Measurements from ENCODE around the gene RUBCN. TPM values are rescaled to one million over a fixed set of nuclear protein-coding genes. Genes with fewer than 3 reads are reported as not detected.

Gene RUBCN
- total and polyA plus RNA-seq, 9 donors = 9.5 to 36.2 (median 27.4) TPM

- intact Hi-C loops (cut with DNase I) = no loop called here
Observed at GRCh38 chr3:197750858-197751737, 14.4 kb upstream of the RUBCN start.

GRCh38 chr3:197750396-197750831 lies 13.7 kb upstream of the RUBCN start:
- intact Hi-C loops (cut with DNase I) = no loop called here

More at GRCh38 chr3:197750858-197751737, 14.4 kb upstream of the RUBCN start:
- DNase-seq = peak; percentile 55 to 76 (median 70)
- Histone ChIP-seq H3K36me3 (no peaks in the 10 kb centered on the region), H3K4me3 (peak overlapping the region; percentile 85), H3K27me3 (no peaks in the 10 kb centered on the region), H3K9me3 (no peaks in the 10 kb centered on the region), H3K27ac (peak overlapping the region; percentile 87 to 93), H3K4me1 (ENCODE audit: insufficient read depth) (peaks cover 4% of the 10 kb centered on the region)
- WGBS, 3 donors = 1 to 9% (median 3%) methylated on average over 36 of the region's 36 CpGs
- TF ChIP-seq EP300 (IDR thresholded peaks at IDR 0.05) (no peak), POLR2A (IDR thresholded peaks at IDR 0.05) (peak; percentile 32)

GRCh38 chr3:197749601-197750395 lies 13.1 kb upstream of the RUBCN start, which contains the start of gene FYTTD1:
FYTTD1 (plus strand) TSS chr3:197749883; CDS start chr3:197749972, 89 bp downstream.
- WGBS, 3 donors = 0 to 1% (median 0%) methylated on average over 74 to 104 of the region's 104 CpGs
- peaks cover 4% of the 10 kb centered on the region for H3K4me1 ChIP-seq (ENCODE audit: insufficient read depth)
- no peaks in the 10 kb centered on the region for H3K36me3 ChIP-seq
- intact Hi-C loops (cut with DNase I) = no loop called here
- peak within 1 kb of the TSS; percentile 87 to 93 for H3K27ac ChIP-seq
- H3K9me3 ChIP-seq = no peaks in the 10 kb centered on the region
- DNase-seq = peak; percentile 86 to 95 (median 90)
- no peaks in the 10 kb centered on the region for H3K27me3 ChIP-seq
- TF ChIP-seq POLR2A (IDR thresholded peaks at IDR 0.05) (peak; percentile 85), CTCF (IDR thresholded peaks at IDR 0.05) (peak; percentile 37 to 82 (median 70)), EP300 (IDR thresholded peaks at IDR 0.05) (no peak)
- H3K4me3 ChIP-seq = peak within 1 kb of the TSS; percentile 85

More at GRCh38 chr3:197750396-197750831, 13.7 kb upstream of the RUBCN start:
- WGBS, 3 donors = 0 to 1% (median 0%) methylated on average over 28 to 43 of the region's 43 CpGs
- no peaks in the 10 kb centered on the region for H3K36me3 ChIP-seq
- H3K27ac ChIP-seq = peak overlapping the region; percentile 87 to 93
- peaks cover 4% of the 10 kb centered on the region for H3K4me1 ChIP-seq (ENCODE audit: insufficient read depth)
- peak overlapping the region; percentile 85 for H3K4me3 ChIP-seq
- TF ChIP-seq EP300 (IDR thresholded peaks at IDR 0.05) = no peak
- peak in 1 of 3 donors; percentile 14 for TF ChIP-seq CTCF (IDR thresholded peaks at IDR 0.05)
- peak in 4 of 5 donors; percentile 48 to 72 (median 60) for DNase-seq
- no peaks in the 10 kb centered on the region for H3K27me3 ChIP-seq
- no peaks in the 10 kb centered on the region for H3K9me3 ChIP-seq

GRCh38 chr3:197749315-197749600 lies 12.6 kb upstream of the RUBCN start:
- intact Hi-C loops (cut with DNase I) = no loop called here
- peak overlapping the region; percentile 85 for H3K4me3 ChIP-seq
- no peaks in the 10 kb centered on the region for H3K27me3 ChIP-seq
- H3K4me1 ChIP-seq (ENCODE audit: insufficient read depth) = peaks cover 4% of the 10 kb centered on the region
- DNase-seq = no peak
- no peaks in the 10 kb centered on the region for H3K36me3 ChIP-seq
- no peak for TF ChIP-seq CTCF (IDR thresholded peaks at IDR 0.05)
- TF ChIP-seq POLR2A (IDR thresholded peaks at IDR 0.05) = no peak
- TF ChIP-seq EP300 (IDR thresholded peaks at IDR 0.05) = no peak
- WGBS, 3 donors = 0 to 1% (median 0%) methylated on average over 18 of the region's 18 CpGs
- no peaks in the 10 kb centered on the region for H3K9me3 ChIP-seq
- H3K27ac ChIP-seq = peak overlapping the region; percentile 87 to 93
